ENCODE results near the gene RBFOX2.

DNA sequence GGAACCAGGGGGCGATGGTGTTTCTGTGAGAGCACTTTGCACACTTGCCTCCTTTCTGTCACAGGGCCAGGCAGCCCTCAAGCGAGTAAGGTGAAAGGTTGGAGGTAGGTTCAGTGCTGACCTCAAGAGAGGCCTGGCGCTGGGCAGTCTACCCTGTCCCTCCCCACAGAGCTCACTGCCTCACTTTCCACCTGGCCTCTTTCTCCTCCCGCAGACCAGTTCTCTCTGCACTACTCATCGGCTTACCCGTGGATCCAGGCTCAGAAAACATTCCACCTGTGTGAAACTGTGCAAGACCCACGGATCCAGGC, 294.2 kb downstream of the RBFOX2 start:
- TF ChIP-seq POLR2A (IDR thresholded peaks at IDR 0.05): no peak
- TF ChIP-seq, protein P1, sequence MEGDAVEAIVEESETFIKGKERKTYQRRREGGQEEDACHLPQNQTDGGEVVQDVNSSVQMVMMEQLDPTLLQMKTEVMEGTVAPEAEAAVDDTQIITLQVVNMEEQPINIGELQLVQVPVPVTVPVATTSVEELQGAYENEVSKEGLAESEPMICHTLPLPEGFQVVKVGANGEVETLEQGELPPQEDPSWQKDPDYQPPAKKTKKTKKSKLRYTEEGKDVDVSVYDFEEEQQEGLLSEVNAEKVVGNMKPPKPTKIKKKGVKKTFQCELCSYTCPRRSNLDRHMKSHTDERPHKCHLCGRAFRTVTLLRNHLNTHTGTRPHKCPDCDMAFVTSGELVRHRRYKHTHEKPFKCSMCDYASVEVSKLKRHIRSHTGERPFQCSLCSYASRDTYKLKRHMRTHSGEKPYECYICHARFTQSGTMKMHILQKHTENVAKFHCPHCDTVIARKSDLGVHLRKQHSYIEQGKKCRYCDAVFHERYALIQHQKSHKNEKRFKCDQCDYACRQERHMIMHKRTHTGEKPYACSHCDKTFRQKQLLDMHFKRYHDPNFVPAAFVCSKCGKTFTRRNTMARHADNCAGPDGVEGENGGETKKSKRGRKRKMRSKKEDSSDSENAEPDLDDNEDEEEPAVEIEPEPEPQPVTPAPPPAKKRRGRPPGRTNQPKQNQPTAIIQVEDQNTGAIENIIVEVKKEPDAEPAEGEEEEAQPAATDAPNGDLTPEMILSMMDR (IDR thresholded peaks at IDR 0.05): no peak

Data from Peyer's patch (tissue), 4 donors.